ENCODE results near the gene TENM3.

DNA sequence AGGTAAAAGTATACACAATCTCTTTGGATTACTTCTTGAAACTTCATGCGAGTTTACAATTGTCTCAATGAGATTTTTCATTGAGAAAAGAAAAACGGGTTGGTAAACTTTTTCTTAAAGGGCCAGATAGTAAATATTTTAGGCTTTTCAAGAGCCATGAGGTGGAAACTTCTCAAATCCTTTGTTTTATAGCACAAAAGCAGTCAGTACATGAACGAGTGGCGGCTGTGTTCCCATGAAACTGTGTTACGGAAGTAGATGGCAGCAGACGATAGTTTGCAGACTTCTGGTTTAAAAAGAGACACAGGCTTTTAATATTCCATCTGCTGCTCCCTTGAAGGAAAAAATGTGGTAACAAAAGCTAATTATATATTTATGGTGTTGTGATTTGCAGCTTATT lies 332.0 kb downstream of the TENM3 start:
- TF ChIP-seq CTCF (IDR thresholded peaks at IDR 0.05), result no peak
- TF ChIP-seq ZFX (IDR thresholded peaks at IDR 0.05; ENCODE audit: borderline replicate concordance), result no peak
